K562 (cell line): ENCODE data around the gene ULK1.

Source experiments
- ATF1 ChIP-seq, 2 experiments: fragments of 450-650 bp in 1 of 2; IDR thresholded peaks; 2 replicates each; pipeline ENCODE4 v1.6.1; 2016; ENCODE audit warnings: missing compliant biosample characterization in 1 of 2, missing genetic modification characterization in 1 of 2
- PCBP2 ChIP-seq: fragments of 200-400 bp; formaldehyde crosslinking; IDR thresholded peaks from 2 replicates; pipeline ENCODE4 v1.6.1; 2018; ENCODE audit warnings: low read length, low read depth, mild to moderate bottlenecking, moderate library complexity; ENCODE audit not compliant: poor library complexity, severe bottlenecking
- SMAD1 ChIP-seq: fragments of 150-350 bp; IDR thresholded peaks from 2 replicates; pipeline ENCODE4 v1.6.1; 2014; ENCODE audit warnings: low read length, low read depth; ENCODE audit not compliant: partially characterized antibody
- SP1 ChIP-seq: sonication (generic); formaldehyde crosslinking; IDR thresholded peaks from 2 replicates; pipeline ENCODE4 v1.8.1; 2022; ENCODE audit warnings: mild to moderate bottlenecking, missing genetic modification reagents
- YY1 ChIP-seq, 3 experiments: IDR thresholded peaks; 2 replicates each; pipeline ENCODE4 v1.6.1; 2011; ENCODE audit warnings: low read length in 2 of 3, mild to moderate bottlenecking in 2 of 3, moderate library complexity in 2 of 3, borderline replicate concordance in 1 of 3, control low read depth in 1 of 3, low read depth in 1 of 3; ENCODE audit not compliant: insufficient read depth in 3 of 3, insufficient replicate concordance in 2 of 3, control insufficient read depth in 1 of 3, insufficient read length in 1 of 3; ENCODE audit errors: extremely low read depth in 1 of 3
- ZFPM2 ChIP-seq: fragments of 250-450 bp; sonication (Bioruptor Pico); IDR thresholded peaks from 2 replicates; pipeline ENCODE4 v1.5.1; 2022; ENCODE audit warnings: mild to moderate bottlenecking
- TF ChIP-seq, protein P1 (sequence below), 3 experiments: IDR thresholded peaks in 2 of 3; conservative IDR thresholded peaks in 1 of 3; 2 replicates each; pipeline ENCODE4 v1.5.1; 2011 to 2012; ENCODE audit warnings: low read length in 3 of 3, mild to moderate bottlenecking in 3 of 3, control low read depth in 2 of 3, improper control_type of control experiment in 1 of 3, inconsistent platforms in 1 of 3, low read depth in 1 of 3, mixed read lengths in 1 of 3, moderate library complexity in 1 of 3; ENCODE audit not compliant: insufficient read depth in 2 of 3
- TF ChIP-seq, protein P2 (sequence below): fragments of 450-650 bp; formaldehyde crosslinking; IDR thresholded peaks from 2 replicates; pipeline ENCODE4 v1.4.0; 2020; ENCODE audit warnings: mild to moderate bottlenecking, mixed read lengths

DNA sequence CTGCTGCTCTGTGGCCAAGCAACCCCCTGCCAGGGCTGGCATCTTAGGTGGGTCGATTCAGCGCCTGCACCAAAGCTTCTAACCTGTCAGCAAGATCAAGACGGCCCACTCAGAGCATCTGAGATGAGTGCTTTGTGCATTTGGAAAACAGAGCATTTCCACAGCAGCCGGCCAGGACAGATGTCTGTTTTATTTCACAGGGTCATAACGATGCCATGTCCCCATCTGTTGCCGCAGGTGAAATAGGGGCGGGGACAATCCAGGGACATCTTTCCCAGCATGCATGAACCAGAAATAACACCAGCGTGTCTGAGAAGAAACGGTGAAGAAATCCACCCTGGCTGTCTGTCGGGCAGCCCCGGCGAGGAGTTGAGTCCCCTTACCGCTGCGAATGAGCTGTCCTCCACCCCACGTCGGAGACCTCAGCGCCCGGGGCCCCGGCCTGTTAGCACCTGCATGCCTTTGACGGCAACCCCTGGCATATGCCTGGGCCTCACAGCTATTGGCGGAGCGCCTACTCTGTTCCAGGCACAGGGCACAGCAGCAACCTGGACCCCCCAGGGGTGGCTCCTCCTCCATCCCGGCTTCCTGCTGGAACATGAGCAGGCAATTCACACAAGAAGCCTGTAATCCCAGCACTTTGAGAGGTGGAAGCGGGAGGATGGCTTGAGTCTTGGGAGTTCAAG, 30.6 kb upstream of the ULK1 start:
- TF ChIP-seq ZFPM2 (CRISPR knock-in tag) (no peak), SMAD1 (no peak), SP1 (no peak), ATF1 (CRISPR knock-in tag; IDR thresholded peaks at IDR 0.05) (no peak), ATF1 (tag; IDR thresholded peaks at IDR 0.05) (no peak), PCBP2 (no peak), YY1 (IDR thresholded peaks at IDR 0.05; ENCODE audit: borderline replicate concordance in 1 of 3, control insufficient read depth in 1 of 3, extremely low read depth in 1 of 3, insufficient read depth in 3 of 3, insufficient read length in 1 of 3, insufficient replicate concordance in 2 of 3, low read depth in 1 of 3, low read length in 2 of 3) (no peak)
- TF ChIP-seq, protein P1, sequence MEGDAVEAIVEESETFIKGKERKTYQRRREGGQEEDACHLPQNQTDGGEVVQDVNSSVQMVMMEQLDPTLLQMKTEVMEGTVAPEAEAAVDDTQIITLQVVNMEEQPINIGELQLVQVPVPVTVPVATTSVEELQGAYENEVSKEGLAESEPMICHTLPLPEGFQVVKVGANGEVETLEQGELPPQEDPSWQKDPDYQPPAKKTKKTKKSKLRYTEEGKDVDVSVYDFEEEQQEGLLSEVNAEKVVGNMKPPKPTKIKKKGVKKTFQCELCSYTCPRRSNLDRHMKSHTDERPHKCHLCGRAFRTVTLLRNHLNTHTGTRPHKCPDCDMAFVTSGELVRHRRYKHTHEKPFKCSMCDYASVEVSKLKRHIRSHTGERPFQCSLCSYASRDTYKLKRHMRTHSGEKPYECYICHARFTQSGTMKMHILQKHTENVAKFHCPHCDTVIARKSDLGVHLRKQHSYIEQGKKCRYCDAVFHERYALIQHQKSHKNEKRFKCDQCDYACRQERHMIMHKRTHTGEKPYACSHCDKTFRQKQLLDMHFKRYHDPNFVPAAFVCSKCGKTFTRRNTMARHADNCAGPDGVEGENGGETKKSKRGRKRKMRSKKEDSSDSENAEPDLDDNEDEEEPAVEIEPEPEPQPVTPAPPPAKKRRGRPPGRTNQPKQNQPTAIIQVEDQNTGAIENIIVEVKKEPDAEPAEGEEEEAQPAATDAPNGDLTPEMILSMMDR (IDR thresholded peaks at IDR 0.05 in 2 of 3, conservative IDR thresholded peaks at IDR 0.05 in 1 of 3; ENCODE audit: insufficient read depth in 2 of 3, low read depth in 1 of 3, low read length in 3 of 3): no peak
- TF ChIP-seq, protein P2, sequence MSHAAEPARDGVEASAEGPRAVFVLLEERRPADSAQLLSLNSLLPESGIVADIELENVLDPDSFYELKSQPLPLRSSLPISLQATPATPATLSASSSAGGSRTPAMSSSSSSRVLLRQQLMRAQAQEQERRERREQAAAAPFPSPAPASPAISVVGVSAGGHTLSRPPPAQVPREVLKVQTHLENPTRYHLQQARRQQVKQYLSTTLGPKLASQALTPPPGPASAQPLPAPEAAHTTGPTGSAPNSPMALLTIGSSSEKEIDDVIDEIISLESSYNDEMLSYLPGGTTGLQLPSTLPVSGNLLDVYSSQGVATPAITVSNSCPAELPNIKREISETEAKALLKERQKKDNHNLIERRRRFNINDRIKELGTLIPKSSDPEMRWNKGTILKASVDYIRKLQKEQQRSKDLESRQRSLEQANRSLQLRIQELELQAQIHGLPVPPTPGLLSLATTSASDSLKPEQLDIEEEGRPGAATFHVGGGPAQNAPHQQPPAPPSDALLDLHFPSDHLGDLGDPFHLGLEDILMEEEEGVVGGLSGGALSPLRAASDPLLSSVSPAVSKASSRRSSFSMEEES: no peak
